OCI-LY1 (cell line): Measurements from ENCODE around the gene HJURP.

Experiments
- H2AFZ ChIP-seq: fragments of 200-600 bp; sonication (generic), shearing (Covaris generic); 2 replicates; pipeline ENCODE4 v1.6.0; 2014; ENCODE audit warnings: antibody characterized with exemption, mild to moderate bottlenecking, low read length
- H3F3A ChIP-seq: fragments of 200-600 bp; sonication (generic), shearing (Covaris generic); 2 replicates; pipeline ENCODE4 v1.6.0; 2014; ENCODE audit warnings: mild to moderate bottlenecking, antibody characterized with exemption, low read length, moderate library complexity; ENCODE audit not compliant: insufficient read depth
- H3K27ac ChIP-seq: fragments of 200-600 bp; sonication (generic); 2 replicates; pipeline ENCODE4 v1.5.1; 2014; ENCODE audit warnings: low read length, mixed run types, mild to moderate bottlenecking, low read depth; ENCODE audit not compliant: poor library complexity, severe bottlenecking
- H3K27me3 ChIP-seq: fragments of 200-600 bp; sonication (generic); 2 replicates; pipeline ENCODE4 v1.6.0; 2014; ENCODE audit warnings: antibody characterized with exemption, mild to moderate bottlenecking, low read length, moderate library complexity; ENCODE audit not compliant: insufficient read depth
- H3K36me3 ChIP-seq: fragments of 200-600 bp; sonication (generic); 2 replicates; pipeline ENCODE4 v1.6.1; 2014; ENCODE audit warnings: mild to moderate bottlenecking, antibody characterized with exemption, low read length, moderate library complexity, mixed read lengths; ENCODE audit not compliant: insufficient read depth
- H3K4me1 ChIP-seq: fragments of 200-600 bp; sonication (generic); 2 replicates; pipeline ENCODE4 v1.5.1; 2014; ENCODE audit warnings: mild to moderate bottlenecking, low read length, moderate library complexity; ENCODE audit not compliant: insufficient read depth, severe bottlenecking
- H3K4me2 ChIP-seq: fragments of 200-600 bp; sonication (generic), shearing (Covaris generic); 2 replicates; pipeline ENCODE4 v1.6.1; 2014; ENCODE audit warnings: low read length
- H3K4me3 ChIP-seq: fragments of 200-600 bp; sonication (generic); 2 replicates; pipeline ENCODE4 v1.5.1; 2014; ENCODE audit warnings: low read length, low read depth, mild to moderate bottlenecking, mixed read lengths; ENCODE audit not compliant: poor library complexity, severe bottlenecking
- H3K79me2 ChIP-seq: fragments of 200-600 bp; shearing (Covaris generic); 2 replicates; pipeline ENCODE4 v1.6.1; 2016; ENCODE audit warnings: mixed run types, low read length, mixed read lengths; ENCODE audit not compliant: insufficient read depth
- H3K9ac ChIP-seq: fragments of 200-600 bp; sonication (generic), shearing (Covaris generic); 2 replicates; pipeline ENCODE4 v1.6.1; 2014; ENCODE audit warnings: mild to moderate bottlenecking, low read length, mixed read lengths
- H3K9me2 ChIP-seq: fragments of 200-600 bp; sonication (generic), shearing (Covaris generic); 2 replicates; pipeline ENCODE4 v1.6.1; 2014; ENCODE audit warnings: low read depth, mild to moderate bottlenecking, low read length, mixed read lengths
- H3K9me3 ChIP-seq: fragments of 200-600 bp; shearing (Covaris generic); 2 replicates; pipeline ENCODE4 v1.6.1; 2014; ENCODE audit warnings: low read length, mixed read lengths
- H4K20me1 ChIP-seq: fragments of 200-600 bp; sonication (generic), shearing (Covaris generic); 2 replicates; pipeline ENCODE4 v1.6.0; 2016; ENCODE audit warnings: mild to moderate bottlenecking, low read length; ENCODE audit not compliant: insufficient read depth
- EZH2 ChIP-seq: fragments of 200-600 bp; sonication (generic), shearing (Covaris generic); IDR thresholded peaks from 2 replicates; pipeline ENCODE4 v1.8.0; 2017; ENCODE audit warnings: borderline replicate concordance, mixed run types, mild to moderate bottlenecking, antibody characterized with exemption, low read length, moderate library complexity, mixed read lengths
- TF ChIP-seq, protein P1 (sequence below): fragments of 200-600 bp; sonication (generic), shearing (Covaris generic); IDR thresholded peaks from 2 replicates; pipeline ENCODE4 v1.5.1; 2017; ENCODE audit warnings: mild to moderate bottlenecking, antibody characterized with exemption, low read length, moderate library complexity, mixed read lengths

The HJURP gene

DNA sequence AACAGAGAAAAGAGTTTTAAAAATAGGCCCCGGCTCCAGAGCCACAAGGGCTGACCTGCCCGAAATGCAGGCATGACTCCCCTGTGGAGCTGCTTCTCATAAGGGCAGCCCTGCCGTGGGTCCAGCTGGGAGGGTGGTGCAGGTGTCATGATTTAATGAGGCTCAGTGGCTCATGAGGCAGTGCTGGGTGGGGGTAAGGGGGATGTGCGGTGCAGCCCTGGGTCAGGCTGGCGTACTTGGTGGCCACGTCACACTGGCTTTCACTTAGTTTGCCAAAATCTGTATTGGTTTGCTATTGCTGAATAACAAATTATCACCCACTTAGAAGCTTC, 33.6 kb downstream of the HJURP start:
- Histone ChIP-seq H3K9me2 (no peaks in the 10 kb centered on the region), H2AFZ (no peak overlapping the region), H3K4me1 (no peaks in the 10 kb centered on the region), H3K27ac (no peak overlapping the region), H4K20me1 (no peaks in the 10 kb centered on the region), H3K79me2 (no peaks in the 10 kb centered on the region), H3K4me3 (no peak overlapping the region), H3K27me3 (peaks cover 9% of the 10 kb centered on the region; the same call in 1 of the 2 replicates), H3K9me3 (no peaks in the 10 kb centered on the region), H3K36me3 (no peaks in the 10 kb centered on the region), H3K4me2 (no peak overlapping the region), H3F3A (no peaks in the 10 kb centered on the region), H3K9ac (no peak overlapping the region)
- TF ChIP-seq, protein P1, sequence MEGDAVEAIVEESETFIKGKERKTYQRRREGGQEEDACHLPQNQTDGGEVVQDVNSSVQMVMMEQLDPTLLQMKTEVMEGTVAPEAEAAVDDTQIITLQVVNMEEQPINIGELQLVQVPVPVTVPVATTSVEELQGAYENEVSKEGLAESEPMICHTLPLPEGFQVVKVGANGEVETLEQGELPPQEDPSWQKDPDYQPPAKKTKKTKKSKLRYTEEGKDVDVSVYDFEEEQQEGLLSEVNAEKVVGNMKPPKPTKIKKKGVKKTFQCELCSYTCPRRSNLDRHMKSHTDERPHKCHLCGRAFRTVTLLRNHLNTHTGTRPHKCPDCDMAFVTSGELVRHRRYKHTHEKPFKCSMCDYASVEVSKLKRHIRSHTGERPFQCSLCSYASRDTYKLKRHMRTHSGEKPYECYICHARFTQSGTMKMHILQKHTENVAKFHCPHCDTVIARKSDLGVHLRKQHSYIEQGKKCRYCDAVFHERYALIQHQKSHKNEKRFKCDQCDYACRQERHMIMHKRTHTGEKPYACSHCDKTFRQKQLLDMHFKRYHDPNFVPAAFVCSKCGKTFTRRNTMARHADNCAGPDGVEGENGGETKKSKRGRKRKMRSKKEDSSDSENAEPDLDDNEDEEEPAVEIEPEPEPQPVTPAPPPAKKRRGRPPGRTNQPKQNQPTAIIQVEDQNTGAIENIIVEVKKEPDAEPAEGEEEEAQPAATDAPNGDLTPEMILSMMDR: no peak
- no peak for TF ChIP-seq EZH2

DNA sequence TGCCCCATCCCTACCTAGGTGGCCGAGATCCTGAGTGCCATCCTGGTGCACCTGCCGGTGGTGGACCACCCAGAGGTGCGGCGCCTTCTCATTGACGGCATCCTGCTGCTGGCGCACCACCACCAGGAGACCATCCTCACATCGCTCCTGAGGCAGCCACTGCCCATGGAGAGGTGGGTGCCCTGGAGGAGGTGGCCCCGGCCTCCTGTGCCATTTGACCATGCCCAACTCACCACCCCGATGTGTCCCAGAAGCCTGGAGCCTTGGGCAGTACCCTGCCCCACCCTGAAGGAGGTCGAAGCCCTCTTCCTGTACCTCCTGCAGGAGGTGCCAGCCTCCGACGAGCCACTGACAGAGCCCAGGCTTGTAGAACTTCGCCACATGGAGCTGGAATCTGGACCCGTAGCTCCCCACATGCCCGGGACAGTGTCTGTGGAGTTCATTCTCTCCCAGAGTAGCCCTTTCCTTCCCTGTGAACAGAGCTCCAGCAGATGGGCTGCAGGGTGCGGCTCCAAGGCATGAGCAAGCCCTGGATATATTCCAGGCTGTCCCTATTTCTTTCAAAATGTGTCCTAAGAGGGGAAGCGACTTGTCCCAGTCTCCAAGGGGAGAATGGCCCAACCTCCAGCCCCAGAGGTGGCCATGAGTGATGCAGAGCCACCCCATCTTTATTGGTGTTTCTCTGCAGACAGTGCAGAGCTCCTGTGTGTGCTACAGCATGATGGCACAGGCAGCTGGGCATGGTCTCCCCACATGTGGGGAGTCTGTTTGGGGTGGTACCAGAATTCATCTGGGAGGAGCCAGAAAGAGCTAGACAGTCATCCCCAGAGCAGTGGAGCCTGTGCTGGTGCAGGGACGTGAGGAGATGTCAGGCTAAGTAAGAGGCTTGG, 34.2 kb downstream of the HJURP start:
- peaks cover 9% of the 10 kb centered on the region; the same call in 1 of the 2 replicates for H3K27me3 ChIP-seq
- H3K79me2 ChIP-seq: no peaks in the 10 kb centered on the region
- H3K36me3 ChIP-seq: no peaks in the 10 kb centered on the region
- H3K9ac ChIP-seq: no peak overlapping the region
- no peak overlapping the region for H2AFZ ChIP-seq
- no peak overlapping the region for H3K4me3 ChIP-seq
- TF ChIP-seq EZH2: no peak
- TF ChIP-seq, protein P1: no peak
- H3K9me2 ChIP-seq: no peaks in the 10 kb centered on the region
- H3K4me2 ChIP-seq: no peak overlapping the region
- H3F3A ChIP-seq: no peaks in the 10 kb centered on the region
- H3K4me1 ChIP-seq: no peaks in the 10 kb centered on the region
- H3K27ac ChIP-seq: no peak overlapping the region
- no peaks in the 10 kb centered on the region for H3K9me3 ChIP-seq
- H4K20me1 ChIP-seq: no peaks in the 10 kb centered on the region

DNA sequence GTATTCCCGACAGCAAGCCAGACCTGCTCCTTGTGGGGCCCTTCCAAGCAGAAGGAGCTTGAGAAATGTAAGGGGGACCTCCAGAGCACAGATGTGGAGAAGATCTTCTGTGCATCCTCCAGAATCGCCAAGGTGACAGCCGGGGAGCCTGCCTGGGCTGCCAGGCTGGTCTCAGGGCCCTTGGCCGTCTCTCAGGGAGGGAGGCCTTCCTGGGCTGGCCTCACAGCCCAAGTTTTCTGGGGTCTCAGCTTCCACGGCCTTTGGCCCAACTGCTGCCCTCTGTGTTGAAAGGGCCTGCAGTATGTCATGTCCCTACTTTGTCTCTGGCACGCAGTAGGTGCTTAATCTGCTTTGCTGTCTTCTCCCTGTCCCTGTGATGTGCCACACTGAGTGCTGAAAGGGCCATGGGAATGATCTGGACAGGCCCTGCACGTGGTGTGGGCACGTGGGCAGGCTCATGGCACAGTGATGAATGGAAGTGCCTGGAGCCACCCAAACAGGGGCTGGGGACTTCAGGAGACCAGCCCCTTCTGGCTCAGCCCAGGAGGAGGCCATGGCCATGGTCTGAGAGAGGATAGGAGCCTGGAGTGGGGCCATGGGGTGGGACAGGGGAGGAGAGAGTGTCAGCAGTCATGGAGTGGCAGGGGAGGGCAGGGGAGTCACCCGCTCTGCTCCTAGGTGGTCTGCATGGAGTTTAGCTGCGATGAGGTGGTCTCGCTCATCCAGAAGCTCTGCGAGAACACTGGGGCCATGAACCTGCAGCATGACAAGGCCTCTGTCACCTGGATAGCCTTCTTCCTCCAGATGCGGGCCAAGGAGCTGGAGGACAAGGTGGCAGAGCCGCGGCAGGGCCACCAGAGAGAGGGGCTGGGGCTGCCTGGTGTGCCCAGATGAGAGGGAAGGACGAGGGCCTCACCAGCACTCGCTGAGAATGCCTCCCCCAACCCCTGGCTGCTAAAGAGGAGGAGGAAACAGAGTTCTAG, 35.4 kb downstream of the HJURP start:
- H2AFZ ChIP-seq: no peak overlapping the region
- no peaks in the 10 kb centered on the region for H3K9me3 ChIP-seq
- H3K79me2 ChIP-seq: no peaks in the 10 kb centered on the region
- no peak overlapping the region for H3K4me2 ChIP-seq
- H4K20me1 ChIP-seq: no peaks in the 10 kb centered on the region
- H3F3A ChIP-seq: no peaks in the 10 kb centered on the region
- no peak overlapping the region for H3K4me3 ChIP-seq
- H3K9ac ChIP-seq: no peak overlapping the region
- no peaks in the 10 kb centered on the region for H3K36me3 ChIP-seq
- no peak for TF ChIP-seq EZH2
- TF ChIP-seq, protein P1: no peak
- H3K9me2 ChIP-seq: no peaks in the 10 kb centered on the region
- peaks cover 9% of the 10 kb centered on the region; the same call in 1 of the 2 replicates for H3K27me3 ChIP-seq
- no peaks in the 10 kb centered on the region for H3K4me1 ChIP-seq
- no peak overlapping the region for H3K27ac ChIP-seq
